HepG2 (cell line): Measurements from ENCODE around the gene CAMTA1.

Source experiments
- CBX5 ChIP-seq: sonication (generic); formaldehyde crosslinking; IDR thresholded peaks from 2 replicates; pipeline ENCODE4 v1.4.0; 2020; ENCODE audit warnings: missing genetic modification reagents, borderline replicate concordance
- FOXK2 ChIP-seq: fragments of 450-650 bp; IDR thresholded peaks from 2 replicates; pipeline ENCODE4 v1.6.1; 2016
- XRCC5 ChIP-seq: fragments of 200-400 bp; formaldehyde crosslinking; optimal IDR thresholded peaks from 2 replicates; pipeline ENCODE3; 2017; ENCODE audit warnings: mild to moderate bottlenecking, low read length
- ZNF564 ChIP-seq: sonication (generic); formaldehyde crosslinking; IDR thresholded peaks from 2 replicates; pipeline ENCODE4 v1.8.1; 2023; ENCODE audit warnings: mild to moderate bottlenecking, missing genetic modification reagents
- TF ChIP-seq, protein P1 (sequence below), 2 experiments: sonication (generic) in 1 of 2; formaldehyde crosslinking in 1 of 2; IDR thresholded peaks; 2 replicates each; pipeline versions ENCODE4 v1.5.1 to v1.6.1; 2011 to 2020; ENCODE audit warnings: borderline replicate concordance in 1 of 2, low read depth in 1 of 2, low read length in 1 of 2, mild to moderate bottlenecking in 1 of 2, missing genetic modification reagents in 1 of 2, moderate library complexity in 1 of 2
- TF ChIP-seq, protein P2 (sequence below): sonication (generic); formaldehyde crosslinking; IDR thresholded peaks from 2 replicates; pipeline ENCODE4 v1.5.0; 2020; ENCODE audit warnings: mild to moderate bottlenecking, missing genetic modification reagents, moderate library complexity
- TF ChIP-seq, protein P3 (sequence below): sonication (generic); formaldehyde crosslinking; IDR thresholded peaks from 2 replicates; pipeline ENCODE4 v1.4.0; 2020; ENCODE audit warnings: missing genetic modification reagents
- TF ChIP-seq, protein P4 (sequence below): sonication (generic); formaldehyde crosslinking; IDR thresholded peaks from 2 replicates; pipeline ENCODE4 v1.4.0; 2020; ENCODE audit warnings: missing genetic modification reagents

DNA sequence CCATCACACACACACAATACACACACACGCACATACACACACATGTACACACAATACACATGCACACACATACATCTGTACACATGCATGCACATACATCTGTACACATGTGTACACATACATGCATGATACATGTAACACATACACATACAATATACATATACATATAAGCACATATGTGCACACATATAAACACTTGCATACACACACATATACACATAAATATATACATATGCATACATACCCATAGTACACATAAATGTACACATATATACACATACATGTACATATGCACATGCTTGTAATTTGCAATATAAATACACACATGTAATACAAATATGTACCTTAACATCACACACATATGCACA lies 703.2 kb downstream of the CAMTA1 start:
- TF ChIP-seq CBX5, result no peak
- TF ChIP-seq, protein P1, sequence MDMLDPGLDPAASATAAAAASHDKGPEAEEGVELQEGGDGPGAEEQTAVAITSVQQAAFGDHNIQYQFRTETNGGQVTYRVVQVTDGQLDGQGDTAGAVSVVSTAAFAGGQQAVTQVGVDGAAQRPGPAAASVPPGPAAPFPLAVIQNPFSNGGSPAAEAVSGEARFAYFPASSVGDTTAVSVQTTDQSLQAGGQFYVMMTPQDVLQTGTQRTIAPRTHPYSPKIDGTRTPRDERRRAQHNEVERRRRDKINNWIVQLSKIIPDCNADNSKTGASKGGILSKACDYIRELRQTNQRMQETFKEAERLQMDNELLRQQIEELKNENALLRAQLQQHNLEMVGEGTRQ (IDR thresholded peaks at IDR 0.05; ENCODE audit: low read depth, low read length), result no peak
- TF ChIP-seq, protein P1 (CRISPR knock-in tag; IDR thresholded peaks at IDR 0.05; ENCODE audit: borderline replicate concordance), result no peak
- no peak for TF ChIP-seq XRCC5
- TF ChIP-seq, protein P2, sequence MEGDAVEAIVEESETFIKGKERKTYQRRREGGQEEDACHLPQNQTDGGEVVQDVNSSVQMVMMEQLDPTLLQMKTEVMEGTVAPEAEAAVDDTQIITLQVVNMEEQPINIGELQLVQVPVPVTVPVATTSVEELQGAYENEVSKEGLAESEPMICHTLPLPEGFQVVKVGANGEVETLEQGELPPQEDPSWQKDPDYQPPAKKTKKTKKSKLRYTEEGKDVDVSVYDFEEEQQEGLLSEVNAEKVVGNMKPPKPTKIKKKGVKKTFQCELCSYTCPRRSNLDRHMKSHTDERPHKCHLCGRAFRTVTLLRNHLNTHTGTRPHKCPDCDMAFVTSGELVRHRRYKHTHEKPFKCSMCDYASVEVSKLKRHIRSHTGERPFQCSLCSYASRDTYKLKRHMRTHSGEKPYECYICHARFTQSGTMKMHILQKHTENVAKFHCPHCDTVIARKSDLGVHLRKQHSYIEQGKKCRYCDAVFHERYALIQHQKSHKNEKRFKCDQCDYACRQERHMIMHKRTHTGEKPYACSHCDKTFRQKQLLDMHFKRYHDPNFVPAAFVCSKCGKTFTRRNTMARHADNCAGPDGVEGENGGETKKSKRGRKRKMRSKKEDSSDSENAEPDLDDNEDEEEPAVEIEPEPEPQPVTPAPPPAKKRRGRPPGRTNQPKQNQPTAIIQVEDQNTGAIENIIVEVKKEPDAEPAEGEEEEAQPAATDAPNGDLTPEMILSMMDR (CRISPR knock-in tag), result no peak
- TF ChIP-seq FOXK2, result no peak
- TF ChIP-seq ZNF564 (CRISPR knock-in tag), result no peak
- TF ChIP-seq, protein P3, sequence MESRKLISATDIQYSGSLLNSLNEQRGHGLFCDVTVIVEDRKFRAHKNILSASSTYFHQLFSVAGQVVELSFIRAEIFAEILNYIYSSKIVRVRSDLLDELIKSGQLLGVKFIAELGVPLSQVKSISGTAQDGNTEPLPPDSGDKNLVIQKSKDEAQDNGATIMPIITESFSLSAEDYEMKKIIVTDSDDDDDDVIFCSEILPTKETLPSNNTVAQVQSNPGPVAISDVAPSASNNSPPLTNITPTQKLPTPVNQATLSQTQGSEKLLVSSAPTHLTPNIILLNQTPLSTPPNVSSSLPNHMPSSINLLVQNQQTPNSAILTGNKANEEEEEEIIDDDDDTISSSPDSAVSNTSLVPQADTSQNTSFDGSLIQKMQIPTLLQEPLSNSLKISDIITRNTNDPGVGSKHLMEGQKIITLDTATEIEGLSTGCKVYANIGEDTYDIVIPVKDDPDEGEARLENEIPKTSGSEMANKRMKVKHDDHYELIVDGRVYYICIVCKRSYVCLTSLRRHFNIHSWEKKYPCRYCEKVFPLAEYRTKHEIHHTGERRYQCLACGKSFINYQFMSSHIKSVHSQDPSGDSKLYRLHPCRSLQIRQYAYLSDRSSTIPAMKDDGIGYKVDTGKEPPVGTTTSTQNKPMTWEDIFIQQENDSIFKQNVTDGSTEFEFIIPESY (CRISPR knock-in tag), result no peak
- TF ChIP-seq, protein P4, sequence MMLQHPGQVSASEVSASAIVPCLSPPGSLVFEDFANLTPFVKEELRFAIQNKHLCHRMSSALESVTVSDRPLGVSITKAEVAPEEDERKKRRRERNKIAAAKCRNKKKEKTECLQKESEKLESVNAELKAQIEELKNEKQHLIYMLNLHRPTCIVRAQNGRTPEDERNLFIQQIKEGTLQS (CRISPR knock-in tag), result no peak
